ENCODE data around the gene BBS4.
"Not testable (repeated sequence)": the region's sequence is repeated elsewhere in the genome, so short reads cannot be mapped to it uniquely, and the experiment has no call there.

BBS4 gene

GRCh38 chr15:72685925-72686794 lies at the start of gene BBS4, which contains the start of gene HIGD2B:
Gene BBS4, plus strand, starts transcription at chr15:72686207. Its CDS starts 21 bp downstream, at chr15:72686228.
Gene HIGD2B, minus strand, starts transcription at chr15:72686182. Its CDS starts 9,808 bp downstream, at chr15:72676374.
- POLR2A ChIA-PET: interaction anchor here (0.7 to 1.8 kb wide), 13 partner anchors 8 to 455 kb away, joined by 3 to 6 read pairs (median 3); partner anchors contain the start of gene PKM
- TF ChIP-seq ARNT (IDR thresholded peaks at IDR 0.05): no peak
- peak; percentile 20; the same call in 1 of the 2 replicates for TF ChIP-seq NFRKB (IDR thresholded peaks at IDR 0.05)
- no peak for TF ChIP-seq ZNF384 (IDR thresholded peaks at IDR 0.05)
- no peak for TF ChIP-seq FOXK2 (IDR thresholded peaks at IDR 0.05)
- TF ChIP-seq BHLHE40 (IDR thresholded peaks at IDR 0.05; ENCODE audit: borderline replicate concordance): no peak
- TF ChIP-seq FOXA1 (IDR thresholded peaks at IDR 0.05): no peak
- no peak for TF ChIP-seq SP1 (IDR thresholded peaks at IDR 0.05)
- no peak for TF ChIP-seq TARDBP (IDR thresholded peaks at IDR 0.05)
- TF ChIP-seq L3MBTL2 (conservative IDR thresholded peaks at IDR 0.05): peak; percentile 3
- no peak for TF ChIP-seq CTBP1 (IDR thresholded peaks at IDR 0.05; ENCODE audit: borderline replicate concordance)
- TF ChIP-seq PKNOX1 (IDR thresholded peaks at IDR 0.05): no peak
- TF ChIP-seq LEF1 (IDR thresholded peaks at IDR 0.05; ENCODE audit: borderline replicate concordance): no peak
- no peak for TF ChIP-seq FOXM1 (IDR thresholded peaks at IDR 0.05; ENCODE audit: borderline replicate concordance)
- TF ChIP-seq SUZ12 (IDR thresholded peaks at IDR 0.05): no peak
- TF ChIP-seq ELF4 (IDR thresholded peaks at IDR 0.05): peak; percentile 81
- DNase-seq (ENCODE audit: extremely low spot score): peak; percentile 86
- CTCF ChIA-PET: interaction anchor here (0.6 to 1.5 kb wide), 5 partner anchors 15 to 589 kb away, joined by 3 to 5 read pairs (median 3); no protein-coding TSS in a partner anchor

- CTCF ChIA-PET; DNase-seq (ENCODE audit: extremely low spot score); POLR2A ChIA-PET: not testable (repeated sequence)
Observed at GRCh38 chr15:72636519-72637282, 49.3 kb upstream of the BBS4 start.

- DNase-seq (ENCODE audit: extremely low spot score); POLR2A ChIA-PET; CTCF ChIA-PET: not testable (repeated sequence)
Observed at GRCh38 chr15:72639759-72640483, 46.1 kb upstream of the BBS4 start.

GRCh38 chr15:72642271-72642670 lies 43.7 kb upstream of the BBS4 start:
- CTCF ChIA-PET; DNase-seq (ENCODE audit: extremely low spot score); POLR2A ChIA-PET: not testable (repeated sequence)

- CTCF ChIA-PET; DNase-seq (ENCODE audit: extremely low spot score); POLR2A ChIA-PET: not testable (repeated sequence)
Observed at GRCh38 chr15:72648631-72649253, 37.3 kb upstream of the BBS4 start.

GRCh38 chr15:72654397-72654796 lies 31.6 kb upstream of the BBS4 start, which contains the start of gene GOLGA6B:
Gene GOLGA6B, plus strand, starts transcription at chr15:72654697. Its CDS starts 41 bp downstream, at chr15:72654738.
- DNase-seq (ENCODE audit: extremely low spot score); CTCF ChIA-PET; POLR2A ChIA-PET: not testable (repeated sequence)

GRCh38 chr15:72656014-72656413 lies 30.0 kb upstream of the BBS4 start:
- DNase-seq (ENCODE audit: extremely low spot score); CTCF ChIA-PET; POLR2A ChIA-PET: not testable (repeated sequence)

GRCh38 chr15:72661081-72661480 lies 24.9 kb upstream of the BBS4 start:
- DNase-seq (ENCODE audit: extremely low spot score); CTCF ChIA-PET; POLR2A ChIA-PET: not testable (repeated sequence)

GRCh38 chr15:72663931-72664330 lies 22.1 kb upstream of the BBS4 start:
- DNase-seq (ENCODE audit: extremely low spot score); POLR2A ChIA-PET; CTCF ChIA-PET: not testable (repeated sequence)

- CTCF ChIA-PET; DNase-seq (ENCODE audit: extremely low spot score); POLR2A ChIA-PET: not testable (repeated sequence)
Observed at GRCh38 chr15:72665706-72666105, 20.3 kb upstream of the BBS4 start.

GRCh38 chr15:72669803-72670202 lies 16.2 kb upstream of the BBS4 start:
- POLR2A ChIA-PET; CTCF ChIA-PET; DNase-seq (ENCODE audit: extremely low spot score): not testable (repeated sequence)

GRCh38 chr15:72670656-72671352 lies 15.2 kb upstream of the BBS4 start:
- DNase-seq (ENCODE audit: extremely low spot score): peak; percentile 65
- ChIA-PET POLR2A (interaction anchor here (0.8 kb wide), 1 partner anchor 16 kb away, joined by 3 read pairs; the partner anchor contains the start of genes BBS4 and HIGD2B), CTCF (interaction anchor here (0.6 to 1.8 kb wide), 7 partner anchors 10 to 189 kb away, joined by 3 to 22 read pairs (median 4); partner anchors contain the start of genes BBS4 and HIGD2B)
